ENCODE data around the gene IZUMO4.
A peak's percentile ranks its signal among the peaks of the same experiment; 100 is the strongest.
"Not testable (repeated sequence)": the region's sequence is repeated elsewhere in the genome, so short reads cannot be mapped to it uniquely, and the experiment has no call there.

IZUMO4 gene

GRCh38 chr19:2123682-2124387 is 27.1 kb downstream of the IZUMO4 start:
- no peak for DNase-seq (ENCODE audit: low read depth, low spot score)

- DNase-seq (ENCODE audit: low read depth, low spot score) = no peak
Observed at GRCh38 chr19:2126879-2127518, 30.3 kb downstream of the IZUMO4 start.

GRCh38 chr19:2127758-2128157 is 31.0 kb downstream of the IZUMO4 start:
- DNase-seq (ENCODE audit: low read depth, low spot score) = no peak

DNA sequence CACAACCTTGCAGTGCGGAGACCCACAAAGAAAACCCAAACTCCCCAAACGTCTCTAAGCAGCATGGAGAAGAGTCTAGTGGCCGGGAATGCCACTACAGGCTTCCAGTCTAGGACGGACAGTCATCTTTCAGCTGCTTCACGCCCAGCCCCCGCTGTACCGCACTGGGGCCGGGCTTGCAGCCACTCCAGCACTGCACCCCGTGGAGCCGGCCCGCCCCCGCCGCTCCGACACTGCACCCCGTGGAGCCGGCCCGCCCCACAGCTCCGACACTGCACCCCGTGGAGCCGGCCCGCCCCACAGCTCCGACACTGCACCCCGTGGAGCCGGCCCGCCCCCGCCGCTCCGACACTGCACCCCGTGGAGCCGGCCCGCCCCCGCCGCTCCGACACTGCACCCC is 31.5 kb downstream of the IZUMO4 start:
- peak; percentile 13 for DNase-seq (ENCODE audit: low read depth, low spot score)

DNA sequence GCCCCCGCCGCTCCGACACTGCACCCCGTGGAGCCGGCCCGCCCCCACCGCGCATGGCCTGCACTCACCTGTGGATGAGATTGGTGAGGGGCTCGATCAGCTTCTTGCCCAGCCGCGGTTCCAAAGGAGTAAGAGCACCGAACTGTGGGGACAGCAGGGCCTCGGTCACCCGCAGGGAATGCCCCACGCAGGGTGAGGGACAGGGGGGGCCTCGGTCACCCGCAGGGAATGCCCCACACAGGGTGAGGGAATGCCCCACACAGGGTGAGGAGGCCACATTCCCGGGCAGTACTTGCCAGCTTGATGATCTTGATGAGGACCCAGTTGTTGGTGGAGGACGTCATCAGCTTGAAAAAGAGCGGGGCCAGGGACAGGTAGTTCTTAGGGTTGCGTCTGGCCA is 32.3 kb downstream of the IZUMO4 start:
- DNase-seq (ENCODE audit: low read depth, low spot score) = no peak

DNA sequence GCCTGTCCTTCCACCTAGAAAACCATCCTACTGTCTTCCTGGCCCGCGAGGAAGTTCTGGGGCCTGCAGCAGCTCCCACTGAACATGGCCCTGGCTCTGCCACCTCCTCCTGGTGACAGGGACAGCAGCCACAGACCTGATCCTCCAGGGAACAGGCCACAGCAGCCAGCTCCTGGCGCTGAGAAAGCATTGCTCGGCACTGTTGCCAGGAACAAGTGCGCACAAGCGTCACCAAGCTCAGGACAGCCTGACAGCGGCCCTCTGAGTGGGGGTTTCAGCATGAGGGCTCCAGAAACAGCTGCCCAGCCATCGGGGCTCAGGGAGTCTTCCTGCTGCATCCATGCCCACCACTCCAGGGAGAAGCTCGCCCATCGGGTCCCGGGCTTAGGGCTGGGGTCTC is 32.8 kb downstream of the IZUMO4 start:
- no peak for DNase-seq (ENCODE audit: low read depth, low spot score)

GRCh38 chr19:2129892-2130770 is 33.4 kb downstream of the IZUMO4 start:
- DNase-seq (ENCODE audit: low read depth, low spot score) = no peak

GRCh38 chr19:2131012-2131975 is 34.6 kb downstream of the IZUMO4 start:
- not testable (repeated sequence) for DNase-seq (ENCODE audit: low read depth, low spot score)

- DNase-seq (ENCODE audit: low read depth, low spot score) = no peak
Observed at GRCh38 chr19:2132191-2132590, 35.5 kb downstream of the IZUMO4 start.

DNA sequence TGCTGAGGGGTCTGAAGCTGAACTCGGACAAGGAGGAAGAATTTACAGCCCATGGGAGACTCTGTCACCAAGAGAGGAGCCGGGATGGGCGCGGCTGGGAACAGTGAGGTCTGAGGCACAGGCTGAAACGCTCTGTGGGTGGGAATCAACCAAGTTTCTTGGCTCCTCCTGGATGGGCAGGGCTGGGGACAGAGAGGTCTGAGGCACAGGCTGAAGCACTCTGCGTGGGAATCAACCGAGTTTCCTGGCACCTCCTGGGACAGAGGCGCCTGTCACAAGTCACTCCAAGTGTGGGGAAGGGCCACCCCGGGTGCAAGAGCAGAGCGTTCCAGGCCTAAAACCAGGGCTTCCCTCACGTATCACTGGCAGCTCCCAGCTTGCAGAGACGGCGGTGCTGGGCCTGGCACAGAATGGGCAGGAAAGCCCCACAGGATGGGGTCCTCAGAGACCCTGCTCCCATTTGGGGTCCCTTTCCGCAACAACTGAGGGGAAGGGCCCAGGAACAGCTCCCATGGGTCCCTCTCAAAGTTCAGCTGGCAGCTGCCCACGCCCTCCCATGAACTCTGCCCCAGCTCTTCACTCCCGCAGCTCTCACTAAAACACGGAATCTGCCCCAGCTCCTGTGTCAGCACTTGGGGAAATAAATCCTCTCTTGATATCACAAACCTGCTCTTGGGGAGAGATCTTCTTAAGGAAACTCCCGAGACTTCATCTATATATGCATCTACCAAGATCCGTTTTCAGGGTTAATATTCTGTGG is 36.2 kb downstream of the IZUMO4 start:
- DNase-seq (ENCODE audit: low read depth, low spot score) = no peak

DNA sequence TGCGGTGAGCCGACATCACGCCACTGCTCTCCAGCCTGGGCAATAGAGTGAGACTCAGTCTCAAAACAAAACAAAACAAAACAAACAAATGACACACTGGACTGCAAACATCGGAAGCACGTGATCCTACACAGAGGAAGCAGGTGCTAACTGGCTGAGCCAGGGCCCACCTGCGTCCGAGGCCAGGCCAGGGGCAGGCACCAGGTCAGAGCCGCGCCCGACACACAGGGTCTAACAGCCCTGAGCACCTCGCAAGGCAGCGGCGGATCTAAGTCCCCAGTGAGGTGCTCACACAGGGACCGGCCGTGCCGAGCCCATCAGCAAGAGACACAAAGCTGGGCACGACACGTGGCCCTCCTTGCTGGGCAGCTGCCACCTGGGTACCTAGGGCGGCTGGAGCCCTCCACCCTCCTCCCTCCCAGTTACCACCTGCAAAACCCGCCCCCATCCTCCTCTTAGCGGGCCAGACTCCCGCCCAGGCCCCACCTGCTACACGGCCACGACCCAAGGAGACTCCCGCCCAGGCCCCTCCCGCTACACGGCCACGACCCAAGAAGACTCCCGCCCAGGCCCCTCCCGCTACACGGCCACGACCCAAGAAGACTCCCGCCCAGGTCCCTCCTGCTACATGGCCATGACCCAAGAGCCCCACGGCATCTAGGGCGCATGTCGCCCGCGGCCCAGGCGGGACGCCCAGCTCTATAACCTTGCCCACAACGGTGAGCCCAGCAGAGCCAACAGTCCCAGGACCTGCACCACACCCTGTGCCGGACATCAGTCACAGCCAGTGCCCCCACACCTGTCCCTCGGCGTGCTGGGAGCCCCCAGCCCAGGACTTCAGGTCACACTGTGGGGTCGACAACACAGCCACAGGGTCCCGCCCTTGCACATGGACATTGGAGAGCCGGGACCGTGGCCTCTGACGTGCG is 39.0 kb downstream of the IZUMO4 start:
- DNase-seq (ENCODE audit: low read depth, low spot score) = no peak

GRCh38 chr19:2136796-2137195 is 40.1 kb downstream of the IZUMO4 start:
- DNase-seq (ENCODE audit: low read depth, low spot score) = no peak

- no peak for DNase-seq (ENCODE audit: low read depth, low spot score)
Observed at GRCh38 chr19:2138061-2138728, 41.5 kb downstream of the IZUMO4 start.

GRCh38 chr19:2139385-2140137 is 42.8 kb downstream of the IZUMO4 start:
- DNase-seq (ENCODE audit: low read depth, low spot score) = no peak

DNA sequence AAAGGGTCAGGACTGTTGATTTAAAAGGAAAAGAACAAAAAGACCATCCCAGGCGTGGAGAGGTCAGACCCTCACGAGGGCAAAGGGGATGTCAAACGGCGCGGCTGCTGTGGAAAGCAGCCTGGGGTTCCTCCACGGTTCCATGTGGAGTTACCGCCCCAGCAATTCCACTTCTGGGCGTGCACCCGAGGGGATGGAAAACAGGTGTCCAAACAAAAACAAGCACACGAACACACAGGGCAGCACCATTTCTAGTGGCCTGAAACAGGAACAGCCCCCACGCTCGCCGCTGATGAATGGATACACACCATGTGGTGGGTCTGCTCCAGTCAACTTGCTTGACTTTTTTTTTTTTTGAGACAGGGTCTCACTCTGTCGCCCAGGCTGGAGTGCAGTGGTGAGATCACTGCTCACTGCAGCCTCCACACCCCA is 43.4 kb downstream of the IZUMO4 start:
- no peak for DNase-seq (ENCODE audit: low read depth, low spot score)

DNA sequence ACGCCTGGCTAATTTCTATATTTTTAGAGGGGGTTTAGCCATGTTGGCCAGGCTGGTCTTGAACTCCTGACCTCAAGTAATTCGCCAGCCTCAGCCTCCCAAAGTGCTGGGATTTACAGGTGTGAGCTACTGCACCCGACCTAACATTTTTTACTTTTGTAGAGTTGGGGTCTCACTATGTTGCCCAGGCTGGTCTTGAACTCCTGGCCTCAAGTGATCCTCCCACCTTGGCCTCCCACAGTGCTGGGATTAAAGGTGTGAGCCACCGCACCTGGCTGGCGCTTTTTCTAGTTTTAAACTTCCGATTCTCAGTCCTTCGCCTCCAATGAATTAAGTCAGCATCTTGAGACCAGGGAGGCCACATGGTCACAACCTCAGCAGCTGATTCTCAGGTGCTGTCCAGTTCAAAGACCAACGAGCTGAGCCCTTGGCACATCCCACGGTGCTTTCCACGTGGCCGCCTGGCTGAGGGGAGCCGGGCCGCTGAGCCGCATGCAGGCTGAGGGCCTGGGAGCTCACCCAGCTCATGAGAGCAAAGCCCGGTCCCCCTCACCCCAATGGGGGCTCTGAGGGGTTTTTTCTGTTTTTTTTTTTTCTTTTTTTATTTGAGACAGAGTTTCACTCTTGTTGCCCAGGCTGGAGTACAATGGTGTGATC is 45.6 kb downstream of the IZUMO4 start:
- DNase-seq (ENCODE audit: low read depth, low spot score) = no peak

DNA sequence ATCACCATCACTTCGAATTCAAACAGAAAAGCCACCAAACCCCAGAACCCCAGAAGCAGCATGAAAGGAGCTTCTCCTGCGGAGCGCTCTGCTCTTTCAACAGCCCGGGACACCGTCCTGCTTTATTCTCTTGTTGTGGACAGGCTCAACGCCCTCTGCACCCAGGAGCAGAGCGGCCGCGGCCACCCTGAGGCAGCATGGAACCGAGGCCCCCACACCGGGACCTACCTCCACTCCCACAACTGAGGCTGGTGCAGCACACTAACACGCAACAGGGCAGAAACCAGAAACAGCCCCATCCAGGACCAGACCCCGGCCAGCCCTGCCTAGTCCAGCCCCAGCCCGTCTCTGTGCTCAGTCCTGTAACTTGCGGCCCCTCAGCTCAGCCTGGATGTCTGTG is 47.5 kb downstream of the IZUMO4 start:
- no peak for DNase-seq (ENCODE audit: low read depth, low spot score)

GRCh38 chr19:2145831-2146241 is 49.1 kb downstream of the IZUMO4 start:
- no peak for DNase-seq (ENCODE audit: low read depth, low spot score)

Measured in smooth muscle cell of the brain vasculature (primary cell).